A549 treated with ZK216348 at 1 μM for 4 hours (cell line): ENCODE measurements around the gene CBR4. TPM values are rescaled to one million over a fixed set of nuclear protein-coding genes. Genes with fewer than 3 reads are reported as not detected.

Experiments
- total RNA-seq: library from RNA; stranded (reverse); fragments of 200-300 nt; extraction: Qiagen RNA extraction; gene quantifications from 5 replicates; pipeline ENCODE4 v1.2.3, GENCODE V29; 2022; ENCODE audit warnings: low read depth

Gene CBR4
- total RNA-seq: 2.3 to 4.8 TPM (median 4.5 TPM) in 5 replicates

GRCh38 chr4:169010125-169011023, at the start of gene CBR4:
TSS of gene CBR4 (minus strand) at chr4:169010255. CDS start at chr4:169010089, 166 bp downstream.

